ENCODE results near the gene CD40.

DNA sequence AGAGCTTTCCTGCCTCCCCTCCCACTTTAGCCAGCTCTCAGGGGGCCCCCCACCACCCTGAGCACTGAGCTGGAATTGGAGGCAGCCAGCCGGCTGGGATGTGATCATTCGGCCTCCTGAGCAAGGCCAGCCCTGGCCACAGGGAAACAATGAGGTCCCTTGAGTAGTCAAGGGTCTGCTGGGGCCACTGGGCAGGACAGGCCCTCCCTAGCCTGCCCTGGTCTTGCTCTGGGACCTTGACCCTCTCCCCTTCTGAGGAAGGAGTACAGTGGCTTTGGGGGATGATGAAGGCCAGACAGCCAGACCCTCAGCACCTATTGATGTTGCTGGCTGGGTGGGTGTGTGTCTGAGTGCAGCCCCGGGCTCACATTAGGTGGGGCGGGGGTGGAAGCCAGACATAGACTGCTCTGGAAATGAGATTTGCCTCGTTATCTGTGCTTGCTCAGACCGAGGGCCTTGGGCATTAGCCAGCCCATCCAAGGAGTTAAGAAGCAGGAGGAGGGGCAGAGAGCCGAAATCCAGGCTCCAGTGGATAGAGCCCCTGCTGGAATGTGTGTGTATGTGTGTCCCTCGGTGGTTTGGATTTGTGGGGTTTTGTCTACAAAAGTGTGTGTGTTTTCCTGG lies 21.3 kb downstream of the CD40 start:
- TF ChIP-seq TCF12 (IDR thresholded peaks at IDR 0.05; ENCODE audit: low read depth) (no peak), FOXM1 (IDR thresholded peaks at IDR 0.05; ENCODE audit: borderline replicate concordance, low read depth) (no peak), CREB1 (IDR thresholded peaks at IDR 0.05; ENCODE audit: low read depth) (no peak), YY1 (IDR thresholded peaks at IDR 0.05; ENCODE audit: low read depth) (no peak), TEAD4 (IDR thresholded peaks at IDR 0.05) (no peak), TAF1 (IDR thresholded peaks at IDR 0.05; ENCODE audit: low read depth) (no peak), EP300 (IDR thresholded peaks at IDR 0.05; ENCODE audit: borderline replicate concordance) (no peak), NFIC (IDR thresholded peaks at IDR 0.05) (no peak), CEBPB (IDR thresholded peaks at IDR 0.05) (no peak)
- TF ChIP-seq, protein P1, sequence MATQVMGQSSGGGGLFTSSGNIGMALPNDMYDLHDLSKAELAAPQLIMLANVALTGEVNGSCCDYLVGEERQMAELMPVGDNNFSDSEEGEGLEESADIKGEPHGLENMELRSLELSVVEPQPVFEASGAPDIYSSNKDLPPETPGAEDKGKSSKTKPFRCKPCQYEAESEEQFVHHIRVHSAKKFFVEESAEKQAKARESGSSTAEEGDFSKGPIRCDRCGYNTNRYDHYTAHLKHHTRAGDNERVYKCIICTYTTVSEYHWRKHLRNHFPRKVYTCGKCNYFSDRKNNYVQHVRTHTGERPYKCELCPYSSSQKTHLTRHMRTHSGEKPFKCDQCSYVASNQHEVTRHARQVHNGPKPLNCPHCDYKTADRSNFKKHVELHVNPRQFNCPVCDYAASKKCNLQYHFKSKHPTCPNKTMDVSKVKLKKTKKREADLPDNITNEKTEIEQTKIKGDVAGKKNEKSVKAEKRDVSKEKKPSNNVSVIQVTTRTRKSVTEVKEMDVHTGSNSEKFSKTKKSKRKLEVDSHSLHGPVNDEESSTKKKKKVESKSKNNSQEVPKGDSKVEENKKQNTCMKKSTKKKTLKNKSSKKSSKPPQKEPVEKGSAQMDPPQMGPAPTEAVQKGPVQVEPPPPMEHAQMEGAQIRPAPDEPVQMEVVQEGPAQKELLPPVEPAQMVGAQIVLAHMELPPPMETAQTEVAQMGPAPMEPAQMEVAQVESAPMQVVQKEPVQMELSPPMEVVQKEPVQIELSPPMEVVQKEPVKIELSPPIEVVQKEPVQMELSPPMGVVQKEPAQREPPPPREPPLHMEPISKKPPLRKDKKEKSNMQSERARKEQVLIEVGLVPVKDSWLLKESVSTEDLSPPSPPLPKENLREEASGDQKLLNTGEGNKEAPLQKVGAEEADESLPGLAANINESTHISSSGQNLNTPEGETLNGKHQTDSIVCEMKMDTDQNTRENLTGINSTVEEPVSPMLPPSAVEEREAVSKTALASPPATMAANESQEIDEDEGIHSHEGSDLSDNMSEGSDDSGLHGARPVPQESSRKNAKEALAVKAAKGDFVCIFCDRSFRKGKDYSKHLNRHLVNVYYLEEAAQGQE (IDR thresholded peaks at IDR 0.05; ENCODE audit: low read depth) = no peak
- TF ChIP-seq, protein P2, sequence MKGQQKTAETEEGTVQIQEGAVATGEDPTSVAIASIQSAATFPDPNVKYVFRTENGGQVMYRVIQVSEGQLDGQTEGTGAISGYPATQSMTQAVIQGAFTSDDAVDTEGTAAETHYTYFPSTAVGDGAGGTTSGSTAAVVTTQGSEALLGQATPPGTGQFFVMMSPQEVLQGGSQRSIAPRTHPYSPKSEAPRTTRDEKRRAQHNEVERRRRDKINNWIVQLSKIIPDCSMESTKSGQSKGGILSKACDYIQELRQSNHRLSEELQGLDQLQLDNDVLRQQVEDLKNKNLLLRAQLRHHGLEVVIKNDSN (IDR thresholded peaks at IDR 0.05) = no peak
- TF ChIP-seq, protein P3, sequence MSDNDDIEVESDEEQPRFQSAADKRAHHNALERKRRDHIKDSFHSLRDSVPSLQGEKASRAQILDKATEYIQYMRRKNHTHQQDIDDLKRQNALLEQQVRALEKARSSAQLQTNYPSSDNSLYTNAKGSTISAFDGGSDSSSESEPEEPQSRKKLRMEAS (IDR thresholded peaks at IDR 0.05) = no peak

All from Ishikawa (cell line).